Measurements from ENCODE around the gene RIOK1. TPM values are rescaled to one million over a fixed set of nuclear protein-coding genes. Genes with fewer than 3 reads are reported as not detected.

RIOK1 gene
- total and polyA plus RNA-seq, 12 donors: 6.0 to 21.1 (median 14.9) TPM

- H3K27ac ChIP-seq: no peak overlapping the region
- H3K9me3 ChIP-seq (replicated peaks in 1 of 3): no peaks in the 10 kb centered on the region
- peak in 1 of 7 donors; percentile 35 for DNase-seq
- H3K4me1 ChIP-seq (replicated peaks in 1 of 2): no peaks in the 10 kb centered on the region
- intact Hi-C loops (cut with DNase I): no loop called here
- TF ChIP-seq CTCF (IDR thresholded peaks at IDR 0.05) (no peak), POLR2A (IDR thresholded peaks at IDR 0.05) (no peak)
- no peaks in the 10 kb centered on the region for H3K27me3 ChIP-seq
- 77 to 84% (median 82%) methylated on average over 5 of the region's 5 CpGs for WGBS, 4 donors
- H3K4me3 ChIP-seq: no peak overlapping the region
- H3K36me3 ChIP-seq (replicated peaks in 1 of 2): no peaks in the 10 kb centered on the region
Observed at GRCh38 chr6:7433121-7433617, 43.6 kb downstream of the RIOK1 start.

- Histone ChIP-seq H3K9me3 (replicated peaks in 1 of 3) (no peaks in the 10 kb centered on the region), H3K4me1 (replicated peaks in 1 of 2) (peaks cover 0 to 4% of the 10 kb centered on the region in 2 donors), H3K36me3 (replicated peaks in 1 of 2) (no peaks in the 10 kb centered on the region), H3K4me3 (no peak overlapping the region), H3K27ac (no peak overlapping the region), H3K27me3 (no peaks in the 10 kb centered on the region)
- 38 to 62% (median 51%) methylated on average over 1 of the region's 1 CpG for WGBS, 4 donors
- intact Hi-C loops (cut with DNase I): no loop called here
- DNase-seq: peak in 1 of 7 donors; percentile 9
- TF ChIP-seq CTCF (IDR thresholded peaks at IDR 0.05) (no peak), POLR2A (IDR thresholded peaks at IDR 0.05) (no peak)
Observed at GRCh38 chr6:7434672-7435071, 45.1 kb downstream of the RIOK1 start.

GRCh38 chr6:7438011-7438410, 48.4 kb downstream of the RIOK1 start:
- intact Hi-C loops (cut with DNase I): no loop called here
- H3K27me3 ChIP-seq: no peaks in the 10 kb centered on the region
- no peaks in the 10 kb centered on the region for H3K36me3 ChIP-seq (replicated peaks in 1 of 2)
- TF ChIP-seq CTCF (IDR thresholded peaks at IDR 0.05): no peak
- TF ChIP-seq POLR2A (IDR thresholded peaks at IDR 0.05): no peak
- H3K9me3 ChIP-seq (replicated peaks in 1 of 3): no peaks in the 10 kb centered on the region
- WGBS, 4 donors: 91 to 100% (median 95%) methylated on average over 3 of the region's 3 CpGs
- no peak overlapping the region for H3K27ac ChIP-seq
- no peak overlapping the region for H3K4me3 ChIP-seq
- peaks cover 0 to 8% of the 10 kb centered on the region in 2 donors for H3K4me1 ChIP-seq (replicated peaks in 1 of 2)
- DNase-seq: no peak

- H3K27ac ChIP-seq: no peak overlapping the region
- H3K4me1 ChIP-seq (replicated peaks in 1 of 2): peaks cover 0 to 8% of the 10 kb centered on the region in 2 donors
- no peaks in the 10 kb centered on the region for H3K9me3 ChIP-seq (replicated peaks in 1 of 3)
- H3K27me3 ChIP-seq: no peaks in the 10 kb centered on the region
- WGBS, 4 donors: 72 to 93% (median 85%) methylated on average over 3 of the region's 3 CpGs
- DNase-seq: no peak
- TF ChIP-seq CTCF (IDR thresholded peaks at IDR 0.05) (no peak), POLR2A (IDR thresholded peaks at IDR 0.05) (no peak)
- no peak overlapping the region for H3K4me3 ChIP-seq
- H3K36me3 ChIP-seq (replicated peaks in 1 of 2): no peaks in the 10 kb centered on the region
- intact Hi-C loops (cut with DNase I): no loop called here
Observed at GRCh38 chr6:7439228-7439627, 49.6 kb downstream of the RIOK1 start.
